RWPE1 (cell line): ENCODE measurements around the gene TMEM167A.

Experiments used
- CTCF ChIA-PET: fragments of 350-600 bp; sonication (Branson Sonifier 250); formaldehyde crosslinking; extraction: SDS; loops from one replicate; lab custom pipeline; 2021; lab: Yijun Ruan, JAX
- POLR2A ChIA-PET: fragments of 400-600 bp; formaldehyde crosslinking; extraction: SDS; loops from one replicate; lab custom pipeline; 2020; ENCODE audit warnings: antibody characterized with exemption; ENCODE audit not compliant: low non-redundant PET; lab: Yijun Ruan, JAX
- DNase-seq: peaks from one replicate; pipeline ENCODE4 v3.0.0; 2012; ENCODE audit warnings: low spot score
- H3K27ac ChIP-seq: fragments of 450-650 bp; 2 replicates; pipeline ENCODE4 v1.5.1; 2017
- TF ChIP-seq, protein P1 (sequence below): fragments of 450-650 bp; conservative IDR thresholded peaks from 2 replicates; pipeline ENCODE4 v1.5.1; 2017; ENCODE audit warnings: low read depth, mild to moderate bottlenecking

Gene TMEM167A

DNA sequence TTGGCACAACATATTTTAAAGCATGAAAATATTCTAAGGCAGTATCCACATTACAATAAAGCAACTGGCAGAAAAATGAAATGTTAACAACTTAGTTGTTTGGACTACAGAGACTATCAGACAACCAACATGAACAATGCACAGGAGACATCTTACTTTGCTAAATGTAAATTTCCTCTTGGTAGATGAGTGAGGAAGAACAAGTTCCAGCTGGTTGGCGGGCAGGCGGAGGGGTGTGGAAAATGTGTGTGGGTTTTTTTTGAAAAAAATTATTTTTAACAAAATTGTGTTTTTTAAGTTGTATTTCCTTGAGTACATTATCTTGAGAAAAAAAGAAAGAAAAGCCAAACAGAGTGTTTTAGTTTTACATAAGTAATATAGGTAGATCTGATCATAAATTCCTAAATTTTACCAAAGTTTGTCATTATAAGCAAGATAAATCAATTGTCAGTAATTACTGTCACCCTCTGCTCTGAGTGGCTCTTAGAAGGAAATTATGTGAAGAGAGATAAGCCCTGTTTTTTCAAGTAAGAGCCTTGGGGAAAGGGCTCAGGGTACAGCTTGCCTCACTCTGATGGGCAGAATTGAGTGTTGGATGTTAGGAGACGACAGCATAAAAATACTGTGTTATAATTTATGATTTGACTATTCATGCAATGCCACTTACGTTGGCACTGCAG lies 42.5 kb downstream of the TMEM167A start:
- TF ChIP-seq, protein P1, sequence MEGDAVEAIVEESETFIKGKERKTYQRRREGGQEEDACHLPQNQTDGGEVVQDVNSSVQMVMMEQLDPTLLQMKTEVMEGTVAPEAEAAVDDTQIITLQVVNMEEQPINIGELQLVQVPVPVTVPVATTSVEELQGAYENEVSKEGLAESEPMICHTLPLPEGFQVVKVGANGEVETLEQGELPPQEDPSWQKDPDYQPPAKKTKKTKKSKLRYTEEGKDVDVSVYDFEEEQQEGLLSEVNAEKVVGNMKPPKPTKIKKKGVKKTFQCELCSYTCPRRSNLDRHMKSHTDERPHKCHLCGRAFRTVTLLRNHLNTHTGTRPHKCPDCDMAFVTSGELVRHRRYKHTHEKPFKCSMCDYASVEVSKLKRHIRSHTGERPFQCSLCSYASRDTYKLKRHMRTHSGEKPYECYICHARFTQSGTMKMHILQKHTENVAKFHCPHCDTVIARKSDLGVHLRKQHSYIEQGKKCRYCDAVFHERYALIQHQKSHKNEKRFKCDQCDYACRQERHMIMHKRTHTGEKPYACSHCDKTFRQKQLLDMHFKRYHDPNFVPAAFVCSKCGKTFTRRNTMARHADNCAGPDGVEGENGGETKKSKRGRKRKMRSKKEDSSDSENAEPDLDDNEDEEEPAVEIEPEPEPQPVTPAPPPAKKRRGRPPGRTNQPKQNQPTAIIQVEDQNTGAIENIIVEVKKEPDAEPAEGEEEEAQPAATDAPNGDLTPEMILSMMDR = no peak
- ChIA-PET POLR2A (no interaction called here), CTCF (no interaction called here)
- no peak for DNase-seq
- no peak overlapping the region for H3K27ac ChIP-seq

DNA sequence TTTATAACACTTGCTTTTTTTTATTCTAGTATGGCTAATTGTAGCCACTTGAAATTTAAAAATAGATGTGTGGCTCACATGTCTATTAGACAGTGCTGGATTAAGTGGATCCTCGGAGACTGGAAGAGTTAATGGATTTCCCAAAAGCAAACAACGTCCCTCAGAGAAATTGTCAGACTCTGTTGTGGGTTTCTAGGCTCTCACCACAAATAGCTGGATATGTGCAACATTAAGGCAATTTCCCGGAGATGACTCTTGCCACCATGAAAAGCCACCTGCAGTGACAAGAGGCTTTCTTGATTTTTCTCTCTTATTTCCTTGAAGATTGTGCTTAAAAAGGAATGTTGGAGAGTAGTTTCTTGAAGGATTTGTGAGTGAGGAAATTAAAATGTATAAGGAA lies 43.2 kb downstream of the TMEM167A start:
- no peak overlapping the region for H3K27ac ChIP-seq
- DNase-seq = no peak
- TF ChIP-seq, protein P1 = no peak
- ChIA-PET POLR2A (no interaction called here), CTCF (no interaction called here)

DNA sequence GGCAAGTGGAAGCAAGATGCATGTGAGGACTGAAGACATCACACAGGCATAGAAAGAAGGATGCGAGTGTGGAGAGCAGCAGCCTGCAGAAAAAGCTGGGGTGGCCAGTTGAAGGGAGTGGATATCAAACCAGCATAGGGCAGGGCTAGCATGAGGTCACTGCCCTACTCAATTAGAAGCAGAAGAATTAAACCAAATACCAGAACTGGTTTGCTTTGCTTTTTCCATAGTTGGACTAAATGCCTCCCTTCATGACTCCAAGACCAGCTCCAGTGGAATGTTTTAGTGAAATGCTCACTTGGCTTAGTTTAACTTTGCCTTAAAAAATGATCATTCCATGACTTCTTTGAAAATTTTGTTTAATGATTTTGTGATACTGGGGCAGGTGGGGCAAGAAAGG lies 45.8 kb downstream of the TMEM167A start:
- no peak for DNase-seq
- POLR2A ChIA-PET = no interaction called here
- CTCF ChIA-PET = no interaction called here
- TF ChIP-seq, protein P1 = no peak
- no peak overlapping the region for H3K27ac ChIP-seq

DNA sequence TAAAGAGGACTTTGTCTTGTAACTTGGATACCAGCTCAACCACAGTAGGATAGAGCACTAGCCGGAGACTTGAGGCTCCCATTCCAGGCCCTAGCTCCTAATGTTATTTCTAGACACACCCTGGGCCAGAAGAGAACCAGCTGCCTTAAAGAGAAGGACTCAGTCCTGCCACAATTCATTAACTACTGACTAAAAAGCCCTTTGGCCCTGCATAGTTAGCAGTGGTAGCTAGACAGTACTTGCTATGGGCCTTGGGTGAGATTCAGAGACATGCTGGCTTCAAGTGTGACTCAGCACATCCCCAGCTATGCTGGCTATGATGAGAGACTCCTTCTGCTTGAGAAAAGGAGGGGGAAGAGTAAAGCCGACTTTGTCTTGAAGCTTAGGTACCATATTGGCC lies 47.3 kb downstream of the TMEM167A start:
- CTCF ChIA-PET = interaction anchor here (0.8 kb wide), 1 partner anchor 27 kb away, joined by 3 read pairs; no protein-coding TSS in a partner anchor
- TF ChIP-seq, protein P1 = no peak

DNA sequence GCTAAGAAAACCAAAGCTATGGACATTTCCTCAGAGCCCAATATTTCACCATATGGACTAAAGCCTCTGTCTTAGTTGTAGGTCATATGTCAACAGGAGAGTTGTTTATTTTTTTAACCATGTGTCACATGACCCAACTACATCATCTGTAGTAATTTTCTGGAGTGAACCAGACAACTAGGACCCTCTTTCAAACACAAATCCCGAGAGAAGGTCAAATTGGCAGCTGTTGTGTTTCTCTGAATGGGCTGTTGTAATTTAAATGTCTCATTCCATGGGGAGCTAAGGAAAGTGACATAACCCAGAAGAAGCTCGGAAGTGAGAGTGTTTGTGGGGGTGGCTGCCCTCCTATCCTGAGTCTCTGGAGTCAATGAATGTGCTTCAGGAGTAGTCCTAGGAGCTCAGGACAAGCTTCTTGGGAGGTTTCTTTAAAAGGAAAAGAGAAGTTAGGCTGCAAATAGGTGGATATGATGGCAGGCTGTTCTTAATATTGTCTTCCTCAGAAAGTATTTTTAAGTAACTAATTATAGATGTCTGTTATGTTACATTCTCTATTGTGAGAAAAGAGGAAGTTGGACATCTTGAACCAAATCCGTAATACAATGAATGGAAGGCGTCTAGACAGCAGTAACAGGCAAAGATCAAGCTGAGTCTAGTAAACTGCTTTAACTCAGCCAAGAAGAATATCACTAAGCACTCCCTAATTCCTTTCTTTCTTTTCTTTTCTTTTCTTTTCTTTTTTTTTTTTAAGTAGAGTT lies 50.1 kb downstream of the TMEM167A start:
- H3K27ac ChIP-seq = no peak overlapping the region
- ChIA-PET POLR2A (no interaction called here), CTCF (no interaction called here)
- no peak for DNase-seq
- TF ChIP-seq, protein P1 = no peak

More for the DNA sequence above, 47.3 kb downstream of the TMEM167A start:
- no peak overlapping the region for H3K27ac ChIP-seq
- no peak for DNase-seq
- POLR2A ChIA-PET = no interaction called here

DNA sequence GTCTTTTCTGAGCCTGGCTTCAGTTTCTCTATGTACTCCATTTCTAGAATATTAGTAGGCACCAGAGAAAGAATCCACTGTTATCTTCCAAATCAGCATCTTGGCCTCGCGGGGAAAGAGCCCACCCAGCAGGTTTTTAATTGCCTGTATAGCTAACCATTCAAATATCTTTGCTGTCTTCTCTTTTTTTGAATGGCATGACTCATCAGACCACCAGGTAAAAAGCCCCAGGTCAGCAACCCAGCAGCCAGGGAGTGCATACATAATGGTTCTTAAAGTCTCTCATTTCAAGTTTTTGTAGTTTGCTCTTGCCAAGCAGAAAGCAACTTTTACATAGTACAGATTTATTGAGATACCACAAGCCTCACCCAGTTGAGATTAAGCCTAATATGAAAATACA lies 50.7 kb downstream of the TMEM167A start:
- TF ChIP-seq, protein P1 = no peak
- ChIA-PET CTCF (no interaction called here), POLR2A (no interaction called here)
- no peak overlapping the region for H3K27ac ChIP-seq
- DNase-seq = no peak
